Prostate gland (tissue), 2 donors: ENCODE measurements around the gene PPM1L. TPM values are rescaled to one million over a fixed set of nuclear protein-coding genes. Genes with fewer than 3 reads are reported as not detected.
A peak's percentile ranks its signal among the peaks of the same experiment; 100 is the strongest.

ENCODE experiments used
- DNase-seq: peaks from one replicate; pipeline ENCODE4 v3.0.0-alpha.2; 2019; ENCODE audit warnings: low spot score
- H3K27ac ChIP-seq, 2 donors: fragments of 200-600 bp; sonication (generic); 2 replicates each; pipeline ENCODE4 v1.5.1; 2017 to 2019
- H3K27me3 ChIP-seq: fragments of 200-600 bp; sonication (generic); replicated peaks from 2 replicates; pipeline ENCODE4 v1.5.1; 2019; ENCODE audit not compliant: insufficient read depth
- H3K36me3 ChIP-seq, 2 donors: fragments of 200-600 bp; sonication (generic); 1 replicate in 1 of 2; 2 replicates in 1 of 2; pipeline versions ENCODE4 v1.5.1 to v1.8.1; 2017 to 2019
- H3K4me1 ChIP-seq: fragments of 200-600 bp; sonication (generic); replicated peaks from 2 replicates; pipeline ENCODE4 v1.5.1; 2019
- H3K4me3 ChIP-seq, 2 donors: fragments of 200-600 bp; sonication (generic); 2 replicates each; pipeline ENCODE4 v1.5.1; 2017 to 2019
- H3K9me3 ChIP-seq: fragments of 200-600 bp; sonication (generic); 2 replicates; pipeline ENCODE4 v1.5.1; 2017
- POLR2A ChIP-seq: fragments of 450-650 bp; IDR thresholded peaks from one replicate; pipeline ENCODE4 v1.6.1; 2016; ENCODE audit warnings: antibody characterized with exemption, mild to moderate bottlenecking
- POLR2AphosphoS5 ChIP-seq: sonication (generic); formaldehyde crosslinking; IDR thresholded peaks from one replicate; pipeline ENCODE4 v1.6.1; 2017; ENCODE audit warnings: antibody characterized with exemption
- WGBS: methylation state at CpG from one replicate; pipeline ENCODE4 v1.1.5; 2018; 5-methylcytosine and 5-hydroxymethylcytosine counted together
- intact Hi-C: fragments of 100-400 bp; cut with DNase I; formaldehyde crosslinking; loops from one replicate; pipeline ENCODE4 v1.14.2; 2022
- total RNA-seq, 2 donors: library from RNA; depleted of rRNA; stranded (reverse); fragments of >200 nt; gene quantifications; one replicate each; pipeline ENCODE4 v1.1.0, GENCODE V29; 2016
- TF ChIP-seq, protein P1 (sequence below), 4 experiments: fragments of 200-600 bp in 2 of 4; fragments of 450-650 bp in 2 of 4; sonication (generic) in 2 of 4; IDR thresholded peaks; 1 replicate in 3 of 4; 2 replicates in 1 of 4; pipeline ENCODE4 v1.5.1; 2016 to 2019; ENCODE audit warnings: antibody characterized with exemption in 4 of 4, mild to moderate bottlenecking in 2 of 4, moderate library complexity in 2 of 4

The PPM1L gene
- total RNA-seq, 2 donors from 2014 or later = 23.6 to 27.0 TPM

DNA sequence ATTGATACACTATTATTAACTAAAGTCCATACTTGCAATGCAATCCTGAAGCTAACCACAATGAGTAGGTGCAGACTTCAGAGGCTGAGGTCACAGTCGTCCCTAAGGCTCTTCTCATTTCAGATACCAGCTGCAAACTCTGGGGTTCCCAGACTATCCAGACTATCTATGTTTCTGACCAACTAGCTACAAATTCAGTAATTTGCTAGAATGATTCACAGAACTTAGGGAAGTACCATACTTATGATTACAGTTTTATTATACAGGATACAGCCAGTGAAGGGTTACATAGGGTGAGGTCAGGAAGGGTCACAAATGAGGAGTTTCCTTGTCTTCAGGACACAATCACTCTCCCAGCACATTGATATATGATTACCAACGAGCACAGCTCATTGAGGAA is 36.5 kb downstream of the PPM1L start:
- Histone ChIP-seq H3K4me3 (no peak overlapping the region), H3K4me1 (no peaks in the 10 kb centered on the region), H3K9me3 (no peaks in the 10 kb centered on the region), H3K36me3 (no peaks in the 10 kb centered on the region), H3K27ac (no peak overlapping the region), H3K27me3 (no peaks in the 10 kb centered on the region)
- TF ChIP-seq POLR2A (no peak), POLR2AphosphoS5 (no peak)
- TF ChIP-seq, protein P1, sequence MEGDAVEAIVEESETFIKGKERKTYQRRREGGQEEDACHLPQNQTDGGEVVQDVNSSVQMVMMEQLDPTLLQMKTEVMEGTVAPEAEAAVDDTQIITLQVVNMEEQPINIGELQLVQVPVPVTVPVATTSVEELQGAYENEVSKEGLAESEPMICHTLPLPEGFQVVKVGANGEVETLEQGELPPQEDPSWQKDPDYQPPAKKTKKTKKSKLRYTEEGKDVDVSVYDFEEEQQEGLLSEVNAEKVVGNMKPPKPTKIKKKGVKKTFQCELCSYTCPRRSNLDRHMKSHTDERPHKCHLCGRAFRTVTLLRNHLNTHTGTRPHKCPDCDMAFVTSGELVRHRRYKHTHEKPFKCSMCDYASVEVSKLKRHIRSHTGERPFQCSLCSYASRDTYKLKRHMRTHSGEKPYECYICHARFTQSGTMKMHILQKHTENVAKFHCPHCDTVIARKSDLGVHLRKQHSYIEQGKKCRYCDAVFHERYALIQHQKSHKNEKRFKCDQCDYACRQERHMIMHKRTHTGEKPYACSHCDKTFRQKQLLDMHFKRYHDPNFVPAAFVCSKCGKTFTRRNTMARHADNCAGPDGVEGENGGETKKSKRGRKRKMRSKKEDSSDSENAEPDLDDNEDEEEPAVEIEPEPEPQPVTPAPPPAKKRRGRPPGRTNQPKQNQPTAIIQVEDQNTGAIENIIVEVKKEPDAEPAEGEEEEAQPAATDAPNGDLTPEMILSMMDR (IDR thresholded peaks at IDR 0.05) = no peak
- no peak for DNase-seq
- WGBS = 68% methylated on average over 2 of the region's 2 CpGs
- intact Hi-C loops = no loop called here

DNA sequence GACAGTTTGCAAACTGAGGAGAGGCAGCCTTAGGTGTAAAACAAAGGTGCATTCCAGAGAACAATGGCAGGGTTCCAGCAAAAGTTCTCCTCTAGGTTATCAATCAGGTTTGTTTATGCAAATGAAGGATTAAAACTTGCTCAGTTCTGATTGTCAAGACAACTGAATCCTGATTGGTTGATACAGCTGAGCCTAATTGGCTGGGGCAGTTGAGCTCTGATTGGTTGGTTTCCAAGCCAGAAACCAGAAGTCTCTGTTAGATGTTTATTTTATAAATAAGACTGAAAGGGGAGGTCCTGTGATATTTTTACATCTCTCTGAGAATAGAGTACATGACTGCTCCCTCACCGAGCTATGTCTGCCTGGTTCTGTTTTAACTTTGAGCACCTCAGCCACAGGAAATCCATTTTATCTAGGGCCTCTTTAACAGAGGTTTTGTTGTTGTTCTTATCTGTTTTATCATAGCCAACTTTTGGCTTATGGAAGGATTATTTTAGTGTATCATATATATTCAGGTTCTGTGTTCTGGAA is 37.8 kb downstream of the PPM1L start:
- no peaks in the 10 kb centered on the region for H3K9me3 ChIP-seq
- TF ChIP-seq, protein P1 (IDR thresholded peaks at IDR 0.05) = no peak
- TF ChIP-seq POLR2AphosphoS5 (no peak), POLR2A (no peak)
- DNase-seq = no peak
- no peaks in the 10 kb centered on the region for H3K36me3 ChIP-seq
- H3K4me3 ChIP-seq = no peak overlapping the region
- no peak overlapping the region for H3K27ac ChIP-seq
- H3K4me1 ChIP-seq = no peaks in the 10 kb centered on the region
- no peaks in the 10 kb centered on the region for H3K27me3 ChIP-seq
- intact Hi-C loops = no loop called here
- WGBS = 89% methylated on average over 1 of the region's 1 CpG

DNA sequence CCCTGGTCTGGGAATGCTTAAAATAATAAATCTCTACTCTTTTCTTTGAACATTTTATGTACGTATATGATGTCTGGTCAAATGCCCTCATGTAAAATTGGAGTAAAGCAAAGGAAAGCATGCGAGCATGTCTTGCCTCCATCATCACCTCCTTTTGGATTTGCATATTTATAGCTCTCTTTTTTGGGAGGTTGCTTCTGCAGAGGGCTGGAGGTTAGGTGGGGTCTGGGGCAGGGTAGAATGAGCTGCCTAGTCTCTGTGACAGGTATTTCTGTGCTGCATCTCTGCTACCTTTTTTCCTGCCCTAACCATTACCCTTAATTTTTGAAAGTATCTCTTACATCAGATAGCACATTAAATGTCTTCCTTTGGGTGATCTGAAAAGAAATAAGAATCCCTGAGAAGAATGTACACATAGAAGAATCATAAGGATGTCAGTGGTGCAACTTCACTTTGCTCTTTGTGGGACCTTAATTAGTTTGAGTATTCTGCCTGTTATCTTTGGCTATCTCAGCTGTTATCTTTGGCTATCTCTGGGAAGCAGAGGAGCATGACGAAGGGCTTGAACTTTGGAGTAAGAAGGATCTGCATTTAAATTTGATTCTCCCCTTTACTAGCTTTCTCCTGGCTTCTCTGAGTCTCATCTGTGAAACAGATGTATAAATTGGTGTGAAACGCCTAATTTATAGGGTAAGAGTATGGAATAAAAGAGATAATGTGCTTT is 40.2 kb downstream of the PPM1L start:
- Histone ChIP-seq H3K27ac (no peak overlapping the region), H3K4me3 (no peak overlapping the region), H3K36me3 (no peaks in the 10 kb centered on the region), H3K9me3 (no peaks in the 10 kb centered on the region), H3K27me3 (no peaks in the 10 kb centered on the region), H3K4me1 (no peaks in the 10 kb centered on the region)
- intact Hi-C loops = no loop called here
- 73% methylated on average over 4 of the region's 4 CpGs for WGBS
- TF ChIP-seq POLR2AphosphoS5 (no peak), POLR2A (no peak)
- TF ChIP-seq, protein P1 (IDR thresholded peaks at IDR 0.05) = no peak
- DNase-seq = no peak

DNA sequence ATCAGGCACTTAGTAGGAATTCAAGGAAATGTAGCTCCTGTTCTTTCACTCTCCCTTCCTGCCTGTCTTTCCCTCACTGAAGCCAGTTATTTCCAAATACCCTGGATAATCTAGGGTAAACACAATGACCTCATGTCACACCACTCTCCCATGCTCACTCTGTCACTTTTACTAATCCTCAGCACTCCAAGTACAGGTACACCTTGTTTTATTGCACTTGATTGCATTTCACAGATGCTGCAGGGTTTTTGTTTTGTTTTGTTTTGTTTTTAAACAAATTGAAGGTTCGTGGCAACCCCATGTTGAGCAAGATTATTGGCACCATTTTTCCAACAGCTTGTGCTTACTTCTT is 40.8 kb downstream of the PPM1L start:
- Histone ChIP-seq H3K27ac (no peak overlapping the region), H3K4me1 (no peaks in the 10 kb centered on the region)
- TF ChIP-seq, protein P1 (IDR thresholded peaks at IDR 0.05) = no peak
- TF ChIP-seq POLR2A (no peak), POLR2AphosphoS5 (peak; percentile 43)

DNA sequence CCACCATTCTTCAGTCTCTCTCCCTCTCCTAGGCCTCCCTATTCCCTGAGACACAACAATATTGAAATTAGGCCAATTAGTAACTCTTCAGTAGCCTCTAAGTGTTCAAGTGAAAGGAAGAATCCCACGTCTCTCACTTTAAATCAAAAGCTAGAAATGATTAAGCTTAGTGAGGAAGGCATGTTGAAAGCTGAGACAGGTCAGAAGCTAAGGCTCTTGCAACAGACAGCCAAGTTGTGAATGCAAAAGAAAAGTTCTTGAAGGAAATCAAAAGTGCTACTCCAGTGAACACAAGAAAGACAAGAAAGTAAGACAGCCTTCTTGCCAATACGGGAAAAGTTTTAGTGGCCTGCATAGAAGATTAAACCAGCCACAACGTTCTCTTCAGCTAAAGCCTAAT is 41.3 kb downstream of the PPM1L start:
- H3K36me3 ChIP-seq = no peaks in the 10 kb centered on the region
- H3K27ac ChIP-seq = no peak overlapping the region
- intact Hi-C loops = no loop called here
- no peaks in the 10 kb centered on the region for H3K27me3 ChIP-seq
- 84% methylated on average over 3 of the region's 3 CpGs for WGBS
- no peak overlapping the region for H3K4me3 ChIP-seq
- H3K4me1 ChIP-seq = no peaks in the 10 kb centered on the region
- TF ChIP-seq, protein P1 (IDR thresholded peaks at IDR 0.05) = no peak
- TF ChIP-seq POLR2A (no peak), POLR2AphosphoS5 (no peak)
- H3K9me3 ChIP-seq = no peaks in the 10 kb centered on the region
- DNase-seq = no peak

More for the DNA sequence above, 40.8 kb downstream of the PPM1L start:
- 26% methylated on average over 1 of the region's 1 CpG for WGBS
- Histone ChIP-seq H3K9me3 (no peaks in the 10 kb centered on the region), H3K36me3 (no peaks in the 10 kb centered on the region), H3K4me3 (no peak overlapping the region), H3K27me3 (no peaks in the 10 kb centered on the region)
- intact Hi-C loops = no loop called here
- DNase-seq = peak; percentile 13
